Measurements from ENCODE around the gene ARHGAP15. TPM values are rescaled to one million over a fixed set of nuclear protein-coding genes. Genes with fewer than 3 reads are reported as not detected.
A peak's percentile ranks its signal among the peaks of the same experiment; 100 is the strongest.

The ARHGAP15 gene
- total RNA-seq, 4 donors from 2014 or later = 3.4 to 9.3 (median 6.4) TPM

DNA sequence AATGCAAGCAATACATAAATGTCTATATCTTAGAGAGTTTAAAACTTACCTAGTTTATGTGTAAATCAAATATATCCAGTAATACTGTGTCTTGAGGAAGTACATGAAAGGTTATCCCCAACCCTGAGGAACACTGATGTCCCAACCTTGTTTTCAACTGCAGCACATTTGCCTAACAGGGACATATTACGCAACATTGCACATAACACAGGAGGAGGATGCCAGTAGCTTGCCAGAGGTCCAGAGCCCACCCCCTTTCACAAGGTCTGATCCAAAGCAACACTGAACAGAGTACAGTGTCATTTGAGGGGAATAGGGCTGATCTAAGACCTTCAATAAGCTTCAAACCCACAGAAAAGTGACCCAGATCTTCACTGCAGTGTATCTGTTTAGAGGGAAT, 678.5 kb downstream of the ARHGAP15 start:
- peak; percentile 84 for ATAC-seq
- Histone ChIP-seq H3K4me1 (peaks cover 0 to 16% (median 0%) of the 10 kb centered on the region in 3 donors), H3K27me3 (no peaks in the 10 kb centered on the region), H3K4me3 (no peak overlapping the region), H3K36me3 (no peaks in the 10 kb centered on the region), H3K9me3 (no peaks in the 10 kb centered on the region), H3K27ac (no peak overlapping the region)
- 100% methylated on average over 1 of the region's 1 CpG for WGBS, 2 donors (ENCODE audit: low coverage in 1 of 2)
- TF ChIP-seq CTCF (IDR thresholded peaks at IDR 0.05) = no peak
- no peak for TF ChIP-seq EP300 (IDR thresholded peaks at IDR 0.05)
- no peak for TF ChIP-seq POLR2A (IDR thresholded peaks at IDR 0.05)
- peak; percentile 49 for TF ChIP-seq POLR2AphosphoS5 (IDR thresholded peaks at IDR 0.05)

- TF ChIP-seq POLR2AphosphoS5 (IDR thresholded peaks at IDR 0.05) (no peak), POLR2A (IDR thresholded peaks at IDR 0.05) (no peak), EP300 (IDR thresholded peaks at IDR 0.05) (no peak), CTCF (IDR thresholded peaks at IDR 0.05) (no peak)
- Histone ChIP-seq H3K4me1 (peaks cover 0 to 16% (median 0%) of the 10 kb centered on the region in 3 donors), H3K36me3 (no peaks in the 10 kb centered on the region), H3K4me3 (no peak overlapping the region), H3K27me3 (no peaks in the 10 kb centered on the region), H3K27ac (no peak overlapping the region), H3K9me3 (no peaks in the 10 kb centered on the region)
- WGBS, 2 donors (ENCODE audit: low coverage in 1 of 2) = 100% methylated on average over 1 of the region's 1 CpG; no CpG with 5 or more reads in 1 of the 2 donors
- ATAC-seq = peak; percentile 7
Measured at GRCh38 chr2:143808166-143808565, 678.9 kb downstream of the ARHGAP15 start.

- no peaks in the 10 kb centered on the region for H3K9me3 ChIP-seq
- H3K27me3 ChIP-seq = no peaks in the 10 kb centered on the region
- no peak for ATAC-seq
- 65 to 71% methylated on average over 4 of the region's 4 CpGs for WGBS, 2 donors (ENCODE audit: low coverage in 1 of 2)
- no peaks in the 10 kb centered on the region for H3K4me1 ChIP-seq
- no peak overlapping the region for H3K4me3 ChIP-seq
- H3K27ac ChIP-seq = no peak overlapping the region
- TF ChIP-seq POLR2AphosphoS5 (IDR thresholded peaks at IDR 0.05) = no peak
- TF ChIP-seq EP300 (IDR thresholded peaks at IDR 0.05) = no peak
- no peak for TF ChIP-seq CTCF (IDR thresholded peaks at IDR 0.05)
- no peak for TF ChIP-seq POLR2A (IDR thresholded peaks at IDR 0.05)
- no peaks in the 10 kb centered on the region for H3K36me3 ChIP-seq
Measured at GRCh38 chr2:143815082-143815481, 685.9 kb downstream of the ARHGAP15 start.

GRCh38 chr2:143816916-143817315, 687.7 kb downstream of the ARHGAP15 start:
- H3K27me3 ChIP-seq = no peaks in the 10 kb centered on the region
- no peaks in the 10 kb centered on the region for H3K4me1 ChIP-seq
- H3K9me3 ChIP-seq = no peaks in the 10 kb centered on the region
- H3K4me3 ChIP-seq = no peak overlapping the region
- 66 to 74% methylated on average over 3 of the region's 3 CpGs for WGBS, 2 donors (ENCODE audit: low coverage in 1 of 2)
- TF ChIP-seq CTCF (IDR thresholded peaks at IDR 0.05) = no peak
- no peak for TF ChIP-seq EP300 (IDR thresholded peaks at IDR 0.05)
- TF ChIP-seq POLR2A (IDR thresholded peaks at IDR 0.05) = no peak
- TF ChIP-seq POLR2AphosphoS5 (IDR thresholded peaks at IDR 0.05) = no peak
- H3K27ac ChIP-seq = no peak overlapping the region
- no peak for ATAC-seq
- H3K36me3 ChIP-seq = no peaks in the 10 kb centered on the region

Small RNA genes lying within 50 kb of the gene (small RNA-seq; reads per million reads assigned to genes)
- 0 reads per million in 4 donors for gene MTND4LP12

Measured in gastroesophageal sphincter (tissue), 4 donors.